GM19351 (cell line): Measurements from ENCODE around the gene AFP.
A peak's percentile ranks its signal among the peaks of the same experiment; 100 is the strongest.

Source experiments
- ATAC-seq: cut with Tn5 transposase; IDR thresholded peaks from one replicate; pipeline ENCODE4 v1.9.1; 2021; ENCODE audit warnings: mild to moderate bottlenecking, moderate library complexity; ENCODE audit not compliant: unreplicated experiment

The AFP gene

DNA sequence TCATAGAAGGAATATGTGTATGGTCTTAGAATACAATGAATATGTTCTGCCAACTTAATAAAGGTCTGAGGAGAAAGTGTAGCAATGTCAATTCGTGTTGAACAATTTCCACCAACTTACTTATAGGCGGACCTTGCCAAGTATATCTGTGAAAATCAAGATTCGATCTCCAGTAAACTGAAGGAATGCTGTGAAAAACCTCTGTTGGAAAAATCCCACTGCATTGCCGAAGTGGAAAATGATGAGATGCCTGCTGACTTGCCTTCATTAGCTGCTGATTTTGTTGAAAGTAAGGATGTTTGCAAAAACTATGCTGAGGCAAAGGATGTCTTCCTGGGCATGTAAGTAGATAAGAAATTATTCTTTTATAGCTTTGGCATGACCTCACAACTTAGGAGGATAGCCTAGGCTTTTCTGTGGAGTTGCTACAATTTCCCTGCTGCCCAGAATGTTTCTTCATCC, 22.7 kb upstream of the AFP start:
- no peak for ATAC-seq

DNA sequence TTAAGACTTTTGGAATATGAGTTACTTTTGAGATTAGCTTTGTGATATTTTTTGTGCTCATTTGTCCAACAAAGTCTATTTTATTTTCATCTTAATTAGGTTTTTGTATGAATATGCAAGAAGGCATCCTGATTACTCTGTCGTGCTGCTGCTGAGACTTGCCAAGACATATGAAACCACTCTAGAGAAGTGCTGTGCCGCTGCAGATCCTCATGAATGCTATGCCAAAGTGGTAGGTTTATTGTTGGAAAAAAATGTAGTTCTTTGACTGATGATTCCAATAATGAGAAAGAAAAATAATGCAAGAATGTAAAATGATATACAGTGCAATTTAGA, 21.1 kb upstream of the AFP start:
- no peak for ATAC-seq

DNA sequence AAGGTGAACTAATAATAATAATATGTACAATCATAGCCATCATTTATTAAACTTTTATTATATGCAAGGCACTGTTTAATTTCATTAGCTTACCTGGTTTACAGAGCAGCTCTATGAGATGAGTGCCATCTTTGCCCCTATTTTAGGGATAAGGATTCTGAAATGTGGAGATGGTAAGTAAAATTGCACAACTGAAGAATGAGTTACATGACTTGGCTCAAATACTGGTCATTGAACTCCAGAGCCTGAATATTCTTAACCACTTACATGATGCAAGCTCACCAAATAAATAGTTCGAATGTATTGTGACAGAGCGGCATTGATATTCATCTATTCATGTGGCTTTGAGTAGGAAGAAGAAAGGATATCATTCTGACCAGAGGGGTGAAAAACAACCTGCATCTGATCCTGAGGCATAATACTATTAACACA, 20.2 kb upstream of the AFP start:
- no peak for ATAC-seq

DNA sequence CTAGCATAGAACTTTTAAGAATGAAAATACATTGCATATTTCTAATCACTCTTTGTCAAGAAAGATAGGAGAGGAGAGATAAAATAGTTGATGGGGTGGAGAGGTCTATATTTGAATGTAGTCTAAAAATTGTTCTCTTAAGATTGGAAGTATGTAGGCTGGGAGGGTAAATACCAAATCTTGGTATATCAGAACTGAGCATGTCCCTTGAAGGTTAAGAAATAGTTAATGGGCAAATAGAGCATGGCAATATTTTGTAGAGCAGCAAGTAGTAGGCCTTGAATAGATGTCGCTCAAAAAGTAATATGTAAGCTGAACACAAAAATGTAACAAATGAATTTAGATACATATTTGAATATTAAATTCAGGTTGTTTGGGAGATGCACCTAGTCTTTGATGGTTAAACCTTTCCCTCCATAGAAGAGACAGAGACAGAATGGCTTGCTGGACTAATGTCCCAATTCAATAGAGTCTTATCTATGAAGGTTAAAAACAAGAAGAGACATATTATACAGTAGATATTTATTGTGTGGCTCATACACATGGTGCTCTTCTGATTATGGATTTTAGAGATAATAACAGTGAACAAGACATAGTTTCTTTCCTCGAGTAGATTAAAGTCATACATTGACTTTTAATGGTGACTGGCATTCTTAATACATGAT, 19.5 kb upstream of the AFP start:
- no peak for ATAC-seq

DNA sequence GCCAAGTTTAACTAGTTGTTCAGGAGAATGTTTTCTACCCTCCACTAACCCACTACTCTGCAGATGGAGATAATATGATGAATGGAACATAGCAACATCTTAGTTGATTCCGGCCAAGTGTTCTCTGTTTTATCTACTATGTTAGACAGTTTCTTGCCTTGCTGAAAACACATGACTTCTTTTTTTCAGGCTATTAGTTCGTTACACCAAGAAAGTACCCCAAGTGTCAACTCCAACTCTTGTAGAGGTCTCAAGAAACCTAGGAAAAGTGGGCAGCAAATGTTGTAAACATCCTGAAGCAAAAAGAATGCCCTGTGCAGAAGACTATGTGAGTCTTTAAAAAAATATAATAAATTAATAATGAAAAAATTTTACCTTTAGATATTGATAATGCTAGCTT, 18.7 kb upstream of the AFP start:
- ATAC-seq, result no peak

DNA sequence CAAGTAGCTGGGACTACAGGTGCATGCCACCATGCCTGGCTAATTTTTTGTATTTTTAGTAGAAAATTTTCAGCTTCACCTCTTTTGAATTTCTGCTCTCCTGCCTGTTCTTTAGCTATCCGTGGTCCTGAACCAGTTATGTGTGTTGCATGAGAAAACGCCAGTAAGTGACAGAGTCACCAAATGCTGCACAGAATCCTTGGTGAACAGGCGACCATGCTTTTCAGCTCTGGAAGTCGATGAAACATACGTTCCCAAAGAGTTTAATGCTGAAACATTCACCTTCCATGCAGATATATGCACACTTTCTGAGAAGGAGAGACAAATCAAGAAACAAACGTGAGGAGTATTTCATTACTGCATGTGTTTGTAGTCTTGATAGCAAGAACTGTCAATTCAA, 18.0 kb upstream of the AFP start:
- ATAC-seq, result no peak

DNA sequence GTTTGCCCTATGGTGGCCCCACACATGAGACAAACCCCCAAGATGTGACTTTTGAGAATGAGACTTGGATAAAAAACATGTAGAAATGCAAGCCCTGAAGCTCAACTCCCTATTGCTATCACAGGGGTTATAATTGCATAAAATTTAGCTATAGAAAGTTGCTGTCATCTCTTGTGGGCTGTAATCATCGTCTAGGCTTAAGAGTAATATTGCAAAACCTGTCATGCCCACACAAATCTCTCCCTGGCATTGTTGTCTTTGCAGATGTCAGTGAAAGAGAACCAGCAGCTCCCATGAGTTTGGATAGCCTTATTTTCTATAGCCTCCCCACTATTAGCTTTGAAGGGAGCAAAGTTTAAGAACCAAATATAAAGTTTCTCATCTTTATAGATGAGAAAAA, 17.3 kb upstream of the AFP start:
- no peak for ATAC-seq

DNA sequence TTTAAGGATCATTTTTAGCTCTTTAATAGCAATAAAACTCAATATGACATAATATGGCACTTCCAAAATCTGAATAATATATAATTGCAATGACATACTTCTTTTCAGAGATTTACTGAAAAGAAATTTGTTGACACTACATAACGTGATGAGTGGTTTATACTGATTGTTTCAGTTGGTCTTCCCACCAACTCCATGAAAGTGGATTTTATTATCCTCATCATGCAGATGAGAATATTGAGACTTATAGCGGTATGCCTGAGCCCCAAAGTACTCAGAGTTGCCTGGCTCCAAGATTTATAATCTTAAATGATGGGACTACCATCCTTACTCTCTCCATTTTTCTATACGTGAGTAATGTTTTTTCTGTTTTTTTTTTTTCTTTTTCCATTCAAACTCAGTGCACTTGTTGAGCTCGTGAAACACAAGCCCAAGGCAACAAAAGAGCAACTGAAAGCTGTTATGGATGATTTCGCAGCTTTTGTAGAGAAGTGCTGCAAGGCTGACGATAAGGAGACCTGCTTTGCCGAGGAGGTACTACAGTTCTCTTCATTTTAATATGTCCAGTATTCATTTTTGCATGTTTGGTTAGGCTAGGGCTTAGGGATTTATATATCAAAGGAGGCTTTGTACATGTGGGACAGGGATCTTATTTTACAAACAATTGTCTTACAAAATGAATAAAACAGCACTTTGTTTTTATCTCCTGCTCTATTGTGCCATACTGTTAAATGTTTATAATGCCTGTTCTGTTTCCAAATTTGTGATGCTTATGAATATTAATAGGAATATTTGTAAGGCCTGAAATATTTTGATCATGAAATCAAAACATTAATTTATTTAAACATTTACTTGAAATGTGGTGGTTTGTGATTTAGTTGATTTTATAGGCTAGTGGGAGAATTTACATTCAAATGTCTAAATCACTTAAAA, 16.6 kb upstream of the AFP start:
- ATAC-seq, result no peak

DNA sequence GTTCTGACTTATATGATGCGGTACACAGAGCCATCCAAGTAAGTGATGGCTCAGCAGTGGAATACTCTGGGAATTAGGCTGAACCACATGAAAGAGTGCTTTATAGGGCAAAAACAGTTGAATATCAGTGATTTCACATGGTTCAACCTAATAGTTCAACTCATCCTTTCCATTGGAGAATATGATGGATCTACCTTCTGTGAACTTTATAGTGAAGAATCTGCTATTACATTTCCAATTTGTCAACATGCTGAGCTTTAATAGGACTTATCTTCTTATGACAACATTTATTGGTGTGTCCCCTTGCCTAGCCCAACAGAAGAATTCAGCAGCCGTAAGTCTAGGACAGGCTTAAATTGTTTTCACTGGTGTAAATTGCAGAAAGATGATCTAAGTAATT, 15.4 kb upstream of the AFP start:
- ATAC-seq, result no peak

DNA sequence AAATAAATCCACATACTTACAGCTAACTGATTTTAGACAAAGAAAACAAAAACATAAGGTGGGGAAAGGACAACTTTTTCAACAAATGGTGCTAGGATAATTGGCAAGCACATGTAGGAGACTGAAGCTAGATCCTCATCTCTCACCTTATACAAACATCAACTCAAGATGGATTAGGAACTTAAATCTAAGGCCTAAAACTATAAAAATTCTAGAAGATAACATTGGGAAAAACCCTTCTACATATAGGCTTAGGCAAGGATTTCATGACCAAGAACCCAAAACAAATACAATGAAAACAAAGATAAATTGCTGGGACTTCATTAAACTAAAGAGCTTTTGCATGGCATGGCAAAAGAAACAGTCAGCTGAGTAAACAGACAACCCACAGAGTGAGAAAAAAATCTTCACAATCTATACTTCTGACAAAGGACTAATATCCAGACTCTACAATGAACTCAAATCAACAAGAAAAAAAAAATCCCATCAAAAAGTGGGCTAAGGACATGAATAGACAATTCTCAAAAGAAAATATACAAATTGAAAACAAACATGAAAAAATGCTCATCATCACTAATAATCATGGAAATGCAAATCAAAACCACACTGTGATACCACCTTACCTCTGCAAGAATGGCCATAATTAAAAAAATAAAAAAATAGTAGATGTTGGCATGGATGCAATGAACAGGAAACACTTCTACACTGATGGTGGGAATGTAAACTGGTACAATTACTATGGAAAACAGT, 14.1 kb upstream of the AFP start:
- ATAC-seq, result no peak

DNA sequence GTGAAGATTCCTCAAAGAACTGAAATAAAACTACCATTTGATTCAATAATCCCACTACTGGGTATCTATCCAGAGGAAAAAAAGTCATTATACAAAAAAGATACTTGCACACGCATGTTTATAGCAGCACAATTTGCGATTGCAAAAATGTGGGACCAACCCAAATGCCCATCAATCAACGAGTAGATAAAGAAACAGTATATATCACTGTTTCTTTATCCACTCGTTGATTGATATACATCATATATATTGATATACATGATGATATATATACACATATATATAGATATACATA, 13.6 kb upstream of the AFP start:
- ATAC-seq, result no peak

DNA sequence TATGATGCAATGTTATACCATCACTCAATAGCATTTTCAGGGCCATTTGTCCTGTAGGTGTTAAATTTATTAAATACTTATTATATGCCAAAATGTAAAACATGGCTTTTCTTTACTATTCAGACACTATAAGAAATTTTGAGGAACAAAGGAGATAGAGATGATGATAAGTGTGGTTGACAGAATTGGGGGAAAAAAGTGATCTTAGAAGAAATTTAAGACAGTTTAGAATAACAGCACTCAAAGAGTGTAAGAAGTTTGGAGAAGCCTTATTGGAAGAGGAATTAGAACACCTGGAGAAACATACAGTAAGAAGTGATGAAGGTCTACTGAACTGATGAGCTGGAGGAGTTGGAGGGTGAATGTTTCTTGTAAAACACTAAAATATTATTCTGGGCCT, 12.8 kb upstream of the AFP start:
- no peak for ATAC-seq

DNA sequence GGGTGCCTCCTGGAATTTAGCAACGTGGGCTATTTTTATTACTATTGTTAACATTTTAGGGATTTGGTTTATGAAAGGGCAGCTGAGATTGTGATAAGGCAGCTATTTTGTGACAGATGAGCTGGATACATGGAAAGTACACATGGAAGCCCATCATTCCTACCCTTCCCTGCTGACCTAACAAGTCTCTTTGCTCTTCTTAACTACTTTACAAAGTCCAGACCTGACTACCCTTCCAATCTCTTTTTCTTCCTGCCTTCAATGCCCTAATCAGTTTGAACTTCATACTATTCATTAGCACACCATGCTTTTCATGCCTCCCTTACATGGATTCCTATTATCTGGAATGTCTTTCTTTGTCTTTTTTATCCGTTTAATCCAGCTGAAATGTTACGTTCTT, 9.4 kb upstream of the AFP start:
- no peak for ATAC-seq

DNA sequence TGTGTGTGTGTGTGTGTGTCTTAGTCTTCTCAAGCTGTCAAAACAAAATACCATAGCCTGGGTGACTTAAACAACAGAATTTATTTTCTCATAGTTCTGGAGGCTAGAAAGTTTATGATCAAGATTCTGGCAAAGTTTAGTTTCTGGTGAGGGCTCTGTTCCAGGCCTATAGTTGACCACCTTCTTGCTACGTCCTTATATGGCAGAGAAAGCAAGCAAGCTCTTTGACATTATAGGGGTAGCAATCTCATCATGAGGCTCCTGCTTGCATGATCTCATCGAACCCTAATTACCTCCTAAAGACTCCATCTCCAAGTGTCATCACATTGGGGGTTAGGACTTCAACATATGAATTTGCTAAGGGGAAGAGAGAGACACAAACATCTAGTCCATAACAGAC, 6.9 kb upstream of the AFP start:
- no peak for ATAC-seq

DNA sequence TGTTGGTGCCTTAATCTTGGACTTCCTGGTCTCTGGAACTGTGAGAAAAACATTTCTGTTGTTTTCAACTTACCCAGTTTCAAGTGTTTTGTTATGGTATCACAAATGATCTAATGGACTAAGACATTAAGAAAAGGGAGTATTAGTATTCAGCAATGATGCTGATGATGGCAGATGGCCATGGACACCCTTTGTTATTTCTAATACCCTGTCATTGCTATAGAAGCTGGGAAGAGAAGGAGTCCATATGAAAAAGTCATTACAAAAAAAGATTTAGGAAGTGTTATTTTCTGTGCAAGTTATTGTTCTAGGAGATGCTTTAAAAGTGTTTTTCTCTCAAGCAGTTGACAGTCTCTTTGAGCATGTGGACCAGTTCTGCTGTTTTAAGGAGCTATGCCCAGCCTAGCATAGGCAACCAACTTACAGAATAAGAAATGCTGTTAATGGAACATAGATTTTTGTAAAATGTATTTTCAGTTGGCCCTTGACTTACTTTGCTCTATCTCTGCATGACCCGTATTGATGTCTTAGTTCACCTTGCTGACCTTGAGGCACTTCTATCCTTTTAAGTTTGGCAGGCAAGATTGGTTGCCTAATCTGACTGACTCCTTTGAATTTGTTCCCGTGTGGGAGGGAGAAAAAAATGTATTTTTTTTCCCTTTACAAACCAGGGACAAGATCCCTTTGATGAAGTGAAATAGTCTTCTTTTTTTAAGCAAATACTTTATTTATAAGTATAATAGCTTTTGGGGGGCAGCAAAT, 6.0 kb upstream of the AFP start:
- no peak for ATAC-seq

DNA sequence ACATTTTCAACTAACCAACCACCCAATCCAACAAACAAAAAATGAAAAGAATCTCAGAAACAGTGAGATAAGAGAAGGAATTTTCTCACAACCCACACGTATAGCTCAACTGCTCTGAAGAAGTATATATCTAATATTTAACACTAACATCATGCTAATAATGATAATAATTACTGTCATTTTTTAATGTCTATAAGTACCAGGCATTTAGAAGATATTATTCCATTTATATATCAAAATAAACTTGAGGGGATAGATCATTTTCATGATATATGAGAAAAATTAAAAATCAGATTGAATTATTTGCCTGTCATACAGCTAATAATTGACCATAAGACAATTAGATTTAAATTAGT, 4.2 kb upstream of the AFP start:
- no peak for ATAC-seq

DNA sequence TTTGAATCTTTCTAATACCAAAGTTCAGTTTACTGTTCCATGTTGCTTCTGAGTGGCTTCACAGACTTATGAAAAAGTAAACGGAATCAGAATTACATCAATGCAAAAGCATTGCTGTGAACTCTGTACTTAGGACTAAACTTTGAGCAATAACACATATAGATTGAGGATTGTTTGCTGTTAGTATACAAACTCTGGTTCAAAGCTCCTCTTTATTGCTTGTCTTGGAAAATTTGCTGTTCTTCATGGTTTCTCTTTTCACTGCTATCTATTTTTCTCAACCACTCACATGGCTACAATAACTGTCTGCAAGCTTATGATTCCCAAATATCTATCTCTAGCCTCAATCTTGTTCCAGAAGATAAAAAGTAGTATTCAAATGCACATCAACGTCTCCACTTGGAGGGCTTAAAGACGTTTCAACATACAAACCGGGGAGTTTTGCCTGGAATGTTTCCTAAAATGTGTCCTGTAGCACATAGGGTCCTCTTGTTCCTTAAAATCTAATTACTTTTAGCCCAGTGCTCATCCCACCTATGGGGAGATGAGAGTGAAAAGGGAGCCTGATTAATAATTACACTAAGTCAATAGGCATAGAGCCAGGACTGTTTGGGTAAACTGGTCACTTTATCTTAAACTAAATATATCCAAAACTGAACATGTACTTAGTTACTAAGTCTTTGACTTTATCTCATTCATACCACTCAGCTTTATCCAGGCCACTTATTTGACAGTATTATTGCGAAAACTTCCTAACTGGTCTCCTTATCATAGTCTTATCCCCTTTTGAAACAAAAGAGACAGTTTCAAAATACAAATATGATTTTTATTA, 3.6 kb upstream of the AFP start:
- ATAC-seq, result no peak

DNA sequence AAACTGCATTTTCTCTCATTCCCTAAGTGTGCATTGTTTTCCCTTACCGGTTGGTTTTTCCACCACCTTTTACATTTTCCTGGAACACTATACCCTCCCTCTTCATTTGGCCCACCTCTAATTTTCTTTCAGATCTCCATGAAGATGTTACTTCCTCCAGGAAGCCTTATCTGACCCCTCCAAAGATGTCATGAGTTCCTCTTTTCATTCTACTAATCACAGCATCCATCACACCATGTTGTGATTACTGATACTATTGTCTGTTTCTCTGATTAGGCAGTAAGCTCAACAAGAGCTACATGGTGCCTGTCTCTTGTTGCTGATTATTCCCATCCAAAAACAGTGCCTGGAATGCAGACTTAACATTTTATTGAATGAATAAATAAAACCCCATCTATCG, 2.9 kb upstream of the AFP start:
- no peak for ATAC-seq

DNA sequence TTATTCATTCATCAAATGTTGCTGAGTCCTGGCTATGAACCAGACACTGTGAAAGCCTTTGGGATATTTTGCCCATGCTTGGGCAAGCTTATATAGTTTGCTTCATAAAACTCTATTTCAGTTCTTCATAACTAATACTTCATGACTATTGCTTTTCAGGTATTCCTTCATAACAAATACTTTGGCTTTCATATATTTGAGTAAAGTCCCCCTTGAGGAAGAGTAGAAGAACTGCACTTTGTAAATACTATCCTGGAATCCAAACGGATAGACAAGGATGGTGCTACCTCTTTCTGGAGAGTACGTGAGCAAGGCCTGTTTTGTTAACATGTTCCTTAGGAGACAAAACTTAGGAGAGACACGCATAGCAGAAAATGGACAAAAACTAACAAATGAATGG, 1.7 kb upstream of the AFP start:
- ATAC-seq, result peak; percentile 89
